Left ventricle myocardium superior (tissue), 1 donor: Measurements from ENCODE around the gene ZFYVE28. TPM values are rescaled to one million over a fixed set of nuclear protein-coding genes. Genes with fewer than 3 reads are reported as not detected.
A peak's percentile ranks its signal among the peaks of the same experiment; 100 is the strongest.

ENCODE experiments used
- ATAC-seq: fragments of 200-7000 bp; cut with Tn5 transposase; one replicate; pipeline ENCODE4 v1.9.1; 2020; ENCODE audit warnings: mild to moderate bottlenecking, moderate library complexity
- DNase-seq: peaks from one replicate; pipeline ENCODE4 v3.0.0-alpha.2; 2020
- intact Hi-C: fragments of 100-400 bp; cut with micrococcal nuclease; formaldehyde crosslinking; loops from one replicate; pipeline ENCODE4 v1.11.0; 2022
- total RNA-seq: library from RNA; stranded (reverse); fragmentation: NEBNext Ultra II Directional; extraction: Animal tissue kit (Norgen Biotek cat#: 25700); gene quantifications from one replicate; pipeline ENCODE4 v1.2.1, GENCODE V29; 2021
- donor health status: DM: no; HTN: yes; CAD: no; lungs with severe emphysema.

ZFYVE28 gene
- total RNA-seq, 1 donor from 2014 or later, result 5.6 TPM

DNA sequence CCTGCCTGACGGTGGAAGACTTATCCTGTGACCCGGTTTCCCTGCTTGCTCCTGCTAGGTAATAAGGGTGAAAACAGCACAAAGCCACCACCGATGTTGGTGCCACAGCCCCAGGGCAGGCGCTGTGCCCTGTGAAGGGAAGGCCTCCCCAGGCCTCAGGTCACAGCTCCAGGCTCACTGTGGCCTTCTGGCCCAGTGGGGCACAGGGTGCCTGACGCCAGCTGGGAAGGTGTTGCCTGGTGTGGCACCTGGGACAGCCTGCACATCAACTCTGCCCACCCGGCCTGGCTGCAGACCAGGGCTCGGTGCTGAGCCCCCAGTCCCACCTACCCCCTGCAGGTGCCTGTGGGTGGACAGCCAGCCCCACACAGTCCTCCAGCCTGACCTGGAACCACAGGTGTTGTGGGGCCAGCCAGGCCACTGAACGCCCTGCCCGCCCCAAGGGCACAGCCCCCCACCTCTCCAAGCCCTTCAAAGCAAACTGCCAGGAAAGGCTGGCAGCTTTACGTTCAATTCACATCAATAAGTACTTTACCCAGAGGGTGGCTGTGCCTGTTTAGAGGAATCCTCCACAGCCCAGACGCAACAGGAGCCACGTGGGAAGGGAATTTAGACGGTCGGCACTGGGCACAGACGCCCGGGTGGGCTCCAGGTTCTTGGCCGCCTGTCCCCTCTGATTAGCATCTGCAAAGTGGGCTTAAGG lies 54.3 kb downstream of the ZFYVE28 start:
- intact Hi-C loops, result no loop called here
- ATAC-seq, result no peak
- DNase-seq, result no peak

GRCh38 chr4:2363056-2363721 lies 55.3 kb downstream of the ZFYVE28 start:
- DNase-seq, result no peak
- intact Hi-C loops, result no loop called here
- peak; percentile 39 for ATAC-seq

DNA sequence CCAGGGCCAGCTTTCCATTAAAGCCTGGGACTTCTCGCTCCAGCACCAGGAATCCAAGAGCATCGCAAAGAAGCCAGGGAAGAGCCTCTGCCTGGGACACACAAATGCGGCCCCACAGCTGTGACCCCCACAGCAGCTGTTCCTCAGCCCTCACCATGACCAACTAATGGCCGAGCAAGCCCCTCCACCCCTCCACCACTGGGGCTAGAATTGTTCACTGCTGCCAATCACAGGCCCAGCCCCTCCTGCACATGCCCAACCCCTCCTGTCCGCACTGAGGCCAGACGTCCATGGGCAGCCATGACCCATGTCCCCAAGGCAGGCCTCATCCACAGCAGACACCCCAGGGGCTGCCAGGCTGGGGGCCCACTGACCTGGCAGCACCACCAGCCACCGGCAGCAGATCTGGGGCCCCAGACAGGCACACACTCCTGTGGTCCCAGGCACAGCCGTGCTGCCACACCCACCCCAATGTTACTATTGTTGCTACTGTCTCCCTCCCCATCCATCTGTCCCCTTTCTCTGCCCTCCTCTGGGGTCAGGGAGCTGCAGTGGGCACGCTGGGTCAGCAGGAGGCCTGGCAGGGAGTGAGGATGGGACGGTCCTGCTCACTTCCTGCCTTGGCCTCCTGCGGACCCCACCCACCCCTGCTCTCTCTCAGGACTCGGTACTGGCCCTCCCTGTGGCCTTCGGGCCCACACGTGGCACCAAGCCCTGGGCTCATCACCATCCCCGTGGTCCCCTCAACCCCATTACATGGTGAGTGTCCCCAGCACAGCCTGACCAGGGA lies 56.0 kb downstream of the ZFYVE28 start:
- DNase-seq, result no peak
- intact Hi-C loops, result no loop called here

GRCh38 chr4:2361366-2362265 lies 56.8 kb downstream of the ZFYVE28 start:
- DNase-seq (no peak), ATAC-seq (no peak)
- intact Hi-C loops, result no loop called here

More for the DNA sequence above, 56.0 kb downstream of the ZFYVE28 start:
- ATAC-seq, result no peak

DNA sequence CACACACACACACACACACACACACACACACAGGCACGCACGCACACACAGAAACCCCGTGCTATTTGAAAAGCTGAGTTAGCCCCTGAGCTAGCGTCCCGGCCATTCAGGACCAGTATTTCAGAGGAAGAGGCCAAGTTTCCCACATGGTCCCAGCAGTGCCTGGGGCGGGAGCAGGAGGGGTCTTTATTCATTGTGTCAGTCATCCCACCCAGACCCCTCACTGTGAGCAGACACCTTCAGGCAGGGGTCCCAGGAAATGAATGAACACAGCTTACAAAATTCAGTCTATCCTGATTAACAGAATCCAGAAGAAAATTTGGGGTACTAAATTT lies 58.1 kb downstream of the ZFYVE28 start:
- ATAC-seq, result no peak
- intact Hi-C loops, result no loop called here

DNA sequence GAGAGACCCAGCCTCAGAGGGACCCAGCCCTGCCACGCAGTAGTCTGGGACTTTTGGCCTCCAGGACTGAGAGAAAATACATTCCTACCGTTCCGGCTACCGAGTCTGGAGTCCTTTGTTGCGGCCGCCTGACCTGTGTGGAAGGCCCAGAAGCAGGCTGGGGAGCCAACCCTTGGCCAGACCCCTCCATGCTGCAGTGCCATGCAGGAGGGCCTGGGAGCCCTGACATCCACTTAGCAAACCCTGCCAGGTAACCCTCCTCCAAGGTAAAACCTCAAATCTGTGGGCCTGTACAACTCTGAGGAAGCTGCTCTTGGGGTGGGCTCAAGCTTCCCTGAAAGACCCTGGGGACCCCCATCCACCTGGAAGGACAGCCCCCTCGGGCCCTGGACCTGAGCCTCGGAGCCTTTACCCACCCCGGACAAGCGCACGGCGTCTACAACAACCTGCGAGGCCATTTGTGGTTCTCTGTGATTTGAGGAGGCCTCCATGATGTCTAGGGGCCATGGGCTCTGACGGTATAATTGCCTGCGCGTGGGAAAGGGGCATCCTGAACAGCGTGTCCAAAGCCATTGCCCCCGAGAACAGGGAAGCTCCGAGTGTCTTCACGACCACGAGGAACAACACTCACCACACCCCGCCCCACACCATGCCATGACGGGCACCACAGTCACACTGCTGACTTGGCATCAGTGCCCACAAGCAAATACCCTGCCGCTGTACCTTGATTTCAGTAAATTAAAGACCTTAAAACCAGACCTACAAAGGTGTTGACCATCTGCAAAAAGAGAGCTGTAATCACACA lies 58.7 kb downstream of the ZFYVE28 start:
- intact Hi-C loops, result no loop called here
- no peak for DNase-seq
- ATAC-seq, result no peak

More for the DNA sequence above, 58.1 kb downstream of the ZFYVE28 start:
- DNase-seq, result no peak

GRCh38 chr4:2357821-2358745 lies 60.4 kb downstream of the ZFYVE28 start:
- DNase-seq (no peak), ATAC-seq (no peak)
- intact Hi-C loops, result no loop called here

GRCh38 chr4:2356123-2357069 lies 62.0 kb downstream of the ZFYVE28 start:
- ATAC-seq, result no peak
- DNase-seq, result no peak
- intact Hi-C loops, result no loop called here

DNA sequence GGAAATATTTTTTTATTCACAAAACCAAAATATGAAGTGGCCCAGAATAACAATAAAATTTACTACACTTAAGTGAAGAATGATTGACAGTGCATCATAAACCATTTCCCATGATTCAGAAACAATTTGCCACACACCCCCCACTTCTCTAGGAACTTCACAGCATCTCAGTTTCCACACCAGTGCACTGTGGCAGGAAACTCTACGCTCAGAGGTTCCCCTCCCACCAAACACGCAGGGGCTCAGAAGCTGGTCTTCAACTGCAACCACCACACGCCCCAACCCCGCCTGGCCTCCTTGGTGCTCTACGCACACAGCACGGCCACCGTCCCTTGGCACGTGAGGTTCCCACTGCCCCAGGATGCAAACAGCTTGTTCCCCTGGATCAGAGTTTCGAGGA lies 63.7 kb downstream of the ZFYVE28 start:
- no peak for DNase-seq
- ATAC-seq, result no peak
- intact Hi-C loops, result no loop called here

GRCh38 chr4:2354118-2354517 lies 64.3 kb downstream of the ZFYVE28 start:
- DNase-seq (no peak), ATAC-seq (peak; percentile 21)
- intact Hi-C loops, result no loop called here

- no peak for DNase-seq
- intact Hi-C loops, result no loop called here
- ATAC-seq, result peak; percentile 93
These were observed 65.0 kb downstream of the ZFYVE28 start for GRCh38 chr4:2353222-2354107.

GRCh38 chr4:2352729-2353221 lies 65.7 kb downstream of the ZFYVE28 start:
- ATAC-seq, result peak; percentile 42
- intact Hi-C loops, result no loop called here
- no peak for DNase-seq

DNA sequence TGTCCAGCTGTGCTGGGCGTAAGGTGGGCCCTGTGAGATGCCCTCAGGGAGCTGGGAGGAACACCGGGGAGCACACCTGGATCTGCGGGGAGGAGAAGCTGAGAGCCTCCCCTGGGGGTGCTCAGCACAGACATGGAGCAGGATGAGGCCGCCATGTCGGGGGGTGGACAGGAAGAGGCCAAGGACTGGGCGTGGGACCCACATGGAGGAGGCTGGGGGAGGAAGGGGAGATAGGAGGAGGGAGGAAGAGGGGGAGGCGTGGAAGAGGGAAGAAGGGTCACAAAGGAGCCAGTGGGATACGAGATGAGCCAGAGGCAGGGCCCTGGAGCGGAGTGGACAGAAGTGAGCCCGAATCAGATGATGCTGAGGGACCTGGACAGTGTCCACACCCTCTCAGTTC lies 66.3 kb downstream of the ZFYVE28 start:
- no peak for DNase-seq
- intact Hi-C loops, result no loop called here
- ATAC-seq, result no peak

DNA sequence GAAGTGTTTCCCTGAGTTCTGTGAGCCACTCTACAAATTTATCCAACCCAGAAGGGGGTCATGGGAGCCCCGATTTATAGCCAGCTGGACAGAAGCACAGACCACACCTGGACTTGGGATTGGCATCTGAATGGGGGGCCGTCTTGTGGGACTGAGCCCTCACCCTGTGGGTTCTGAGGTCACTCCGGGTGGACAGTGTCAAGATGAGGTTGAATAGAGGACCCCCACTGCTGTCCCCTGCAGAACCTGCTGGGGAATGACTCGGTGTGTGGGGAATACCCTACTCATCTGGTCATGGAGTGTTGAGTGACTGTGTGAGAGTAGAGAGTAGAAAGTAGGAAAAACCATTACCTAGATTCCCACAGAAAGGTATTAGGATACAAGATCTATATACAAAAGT lies 67.5 kb downstream of the ZFYVE28 start:
- DNase-seq (no peak), ATAC-seq (no peak)
- intact Hi-C loops, result no loop called here

DNA sequence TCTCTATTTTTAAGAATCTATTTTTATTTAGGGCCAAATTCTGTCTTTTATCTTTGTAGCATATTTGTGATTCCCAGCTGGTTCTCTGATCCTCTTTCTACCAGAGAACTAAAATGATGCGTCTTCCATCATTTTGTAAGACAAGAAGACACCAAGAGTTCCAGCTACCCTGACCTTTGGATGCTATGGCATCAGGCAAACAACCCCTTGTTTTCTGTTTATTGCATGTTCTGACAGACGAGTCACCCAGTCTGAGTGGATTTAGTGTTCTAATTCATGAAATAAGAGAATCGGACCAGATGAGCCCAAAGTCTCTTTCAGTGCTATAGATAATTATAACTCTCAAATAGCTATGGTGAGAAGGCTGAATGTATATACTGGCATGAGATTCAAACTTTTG lies 69.7 kb downstream of the ZFYVE28 start:
- ATAC-seq (no peak), DNase-seq (no peak)
- intact Hi-C loops, result no loop called here
